ENCODE measurements around the gene P2RX2.

DNA sequence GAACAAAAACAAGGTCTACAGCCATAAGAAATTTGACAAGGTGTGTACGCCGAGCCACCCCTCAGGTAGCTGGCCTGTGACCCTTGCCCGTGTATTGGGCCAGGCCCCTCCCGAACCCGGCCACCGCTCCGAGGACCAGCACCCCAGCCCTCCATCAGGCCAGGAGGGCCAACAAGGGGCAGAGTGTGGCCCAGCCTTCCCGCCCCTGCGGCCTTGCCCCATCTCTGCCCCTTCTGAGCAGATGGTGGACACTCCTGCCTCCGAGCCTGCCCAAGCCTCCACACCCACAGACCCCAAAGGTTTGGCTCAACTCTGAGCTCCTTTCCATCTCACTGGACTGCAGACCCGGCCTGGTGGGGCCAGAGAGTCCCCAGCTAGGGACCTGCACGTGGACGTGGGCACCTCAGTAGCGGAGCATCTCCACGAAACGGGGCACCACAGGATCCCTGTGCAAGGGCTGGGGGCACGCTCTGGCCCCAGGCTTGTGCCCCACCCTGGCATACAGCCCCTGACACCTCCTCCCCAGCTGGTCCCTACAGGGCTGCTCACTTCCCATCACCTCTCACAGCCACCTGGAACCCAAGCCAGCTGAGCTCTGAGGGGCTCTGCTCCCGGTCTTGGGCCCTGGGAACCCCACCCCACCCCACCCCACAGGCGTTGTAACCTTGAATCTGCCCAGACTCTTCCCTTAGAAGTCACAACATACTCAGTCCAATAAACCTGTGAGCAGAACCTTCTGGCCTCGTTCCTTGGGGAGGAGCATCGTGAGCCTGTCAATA, 3.3 kb downstream of the P2RX2 start:
- TF ChIP-seq, protein P1, sequence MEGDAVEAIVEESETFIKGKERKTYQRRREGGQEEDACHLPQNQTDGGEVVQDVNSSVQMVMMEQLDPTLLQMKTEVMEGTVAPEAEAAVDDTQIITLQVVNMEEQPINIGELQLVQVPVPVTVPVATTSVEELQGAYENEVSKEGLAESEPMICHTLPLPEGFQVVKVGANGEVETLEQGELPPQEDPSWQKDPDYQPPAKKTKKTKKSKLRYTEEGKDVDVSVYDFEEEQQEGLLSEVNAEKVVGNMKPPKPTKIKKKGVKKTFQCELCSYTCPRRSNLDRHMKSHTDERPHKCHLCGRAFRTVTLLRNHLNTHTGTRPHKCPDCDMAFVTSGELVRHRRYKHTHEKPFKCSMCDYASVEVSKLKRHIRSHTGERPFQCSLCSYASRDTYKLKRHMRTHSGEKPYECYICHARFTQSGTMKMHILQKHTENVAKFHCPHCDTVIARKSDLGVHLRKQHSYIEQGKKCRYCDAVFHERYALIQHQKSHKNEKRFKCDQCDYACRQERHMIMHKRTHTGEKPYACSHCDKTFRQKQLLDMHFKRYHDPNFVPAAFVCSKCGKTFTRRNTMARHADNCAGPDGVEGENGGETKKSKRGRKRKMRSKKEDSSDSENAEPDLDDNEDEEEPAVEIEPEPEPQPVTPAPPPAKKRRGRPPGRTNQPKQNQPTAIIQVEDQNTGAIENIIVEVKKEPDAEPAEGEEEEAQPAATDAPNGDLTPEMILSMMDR (conservative IDR thresholded peaks at IDR 0.05; ENCODE audit: low read length) = no peak
- no peak for TF ChIP-seq EZH2phosphoT487 (IDR thresholded peaks at IDR 0.05; ENCODE audit: borderline replicate concordance, low read depth, low read length)

Data from OCI-LY7 (cell line).